ENCODE measurements around the gene RPS10.
A peak's percentile ranks its signal among the peaks of the same experiment; 100 is the strongest.

The RPS10 gene

DNA sequence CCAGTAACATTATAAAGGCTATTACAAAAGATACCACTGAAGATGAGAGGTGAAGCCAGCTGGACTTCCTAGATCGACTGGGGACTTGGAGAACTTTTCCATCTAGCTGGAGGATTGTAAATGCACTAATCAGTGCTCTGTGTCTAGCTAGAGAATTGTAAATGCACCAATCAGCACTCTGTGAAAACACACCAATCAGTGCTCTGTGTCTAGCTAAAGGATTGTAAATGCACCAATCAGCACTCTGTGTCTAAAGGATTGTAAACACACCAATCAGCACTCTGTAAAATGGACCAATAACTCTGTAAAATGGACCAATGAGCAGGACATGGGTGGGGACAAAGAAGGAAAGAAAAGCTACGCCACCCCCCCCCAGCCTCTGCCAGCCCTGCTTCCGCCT, 13.6 kb upstream of the RPS10 start:
- Histone ChIP-seq H4K8ac (ENCODE audit: low read depth, low read length) (no peak overlapping the region), H3K36me3 (replicated peaks in 1 of 2; ENCODE audit: control insufficient read depth in 2 of 2, insufficient read depth in 2 of 2, low read length in 2 of 2) (no peaks in the 10 kb centered on the region), H3K14ac (ENCODE audit: low read length) (no peak overlapping the region), H2AK5ac (ENCODE audit: low read depth, low read length) (no peak overlapping the region), H3K27ac (replicated peaks; ENCODE audit: low read length) (no peak overlapping the region), H2BK120ac (ENCODE audit: low read depth, low read length) (no peak overlapping the region), H2BK15ac (ENCODE audit: low read length) (no peak overlapping the region), H3K4ac (ENCODE audit: low read length) (no peak overlapping the region), H3K4me1 (ENCODE audit: control insufficient read depth in 2 of 2, insufficient read depth in 1 of 2, low read depth in 1 of 2, low read length in 2 of 2) (no peaks in the 10 kb centered on the region), H3K9ac (ENCODE audit: low read depth, low read length, poor library complexity) (no peak overlapping the region), H4K91ac (ENCODE audit: low read depth, low read length, poor library complexity) (no peak overlapping the region), H3K4me2 (ENCODE audit: insufficient read depth, low read length, poor library complexity, severe bottlenecking) (no peak overlapping the region), H3K79me1 (ENCODE audit: low read depth, low read length) (no peaks in the 10 kb centered on the region), H3K18ac (ENCODE audit: low read length) (no peak overlapping the region), H2BK5ac (ENCODE audit: low read length) (no peak overlapping the region), H2AFZ (ENCODE audit: low read length) (no peak overlapping the region), H3K27me3 (ENCODE audit: control insufficient read depth in 3 of 3, insufficient read depth in 3 of 3, low read depth in 1 of 3, low read length in 3 of 3) (no peaks in the 10 kb centered on the region), H3K23ac (ENCODE audit: low read depth, low read length, poor library complexity) (no peak overlapping the region), H3K4me3 (ENCODE audit: low read length in 2 of 2) (no peak overlapping the region), H3K9me3 (replicated peaks in 1 of 2; ENCODE audit: control insufficient read depth in 2 of 2, insufficient read depth in 1 of 2, low read depth in 1 of 2, low read length in 2 of 2) (peaks cover 0 to 2% of the 10 kb centered on the region in 2 donors), H2BK12ac (ENCODE audit: low read length) (no peak overlapping the region)
- no CpG with 5 or more reads among the region's 3 CpGs for WGBS, 2 donors (ENCODE audit: extremely low coverage in 2 of 2, insufficient read length in 2 of 2, insufficient replicate concordance in 1 of 2)
- DNase-seq (ENCODE audit: low spot score), result no peak

DNA sequence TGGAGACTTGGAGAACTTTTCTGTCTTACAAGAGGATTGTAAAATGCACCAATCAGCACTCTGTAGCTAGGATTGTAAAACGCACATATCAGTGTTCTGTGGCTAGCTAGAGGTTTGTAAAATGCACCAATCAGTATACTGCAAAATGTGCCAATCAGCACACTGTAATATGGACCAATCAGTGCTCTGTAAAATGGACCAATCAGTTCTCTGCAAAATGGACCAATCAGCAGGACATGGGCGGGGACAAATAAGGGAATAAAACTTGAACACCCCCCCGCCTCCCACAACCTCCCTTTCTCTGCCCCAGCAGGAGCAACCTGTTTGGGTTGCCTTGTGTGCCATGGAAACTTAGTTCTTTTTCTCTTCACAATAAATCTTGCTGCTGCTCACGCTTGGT, 12.8 kb upstream of the RPS10 start:
- H2BK120ac ChIP-seq (ENCODE audit: low read depth, low read length), result no peak overlapping the region
- no peak overlapping the region for H2AFZ ChIP-seq (ENCODE audit: low read length)
- H3K36me3 ChIP-seq (replicated peaks in 1 of 2; ENCODE audit: control insufficient read depth in 2 of 2, insufficient read depth in 2 of 2, low read length in 2 of 2), result no peaks in the 10 kb centered on the region
- H2BK15ac ChIP-seq (ENCODE audit: low read length), result no peak overlapping the region
- H4K8ac ChIP-seq (ENCODE audit: low read depth, low read length), result no peak overlapping the region
- H3K14ac ChIP-seq (ENCODE audit: low read length), result no peak overlapping the region
- H3K4me2 ChIP-seq (ENCODE audit: insufficient read depth, low read length, poor library complexity, severe bottlenecking), result no peak overlapping the region
- no peak overlapping the region for H3K4me3 ChIP-seq (ENCODE audit: low read length in 2 of 2)
- no peak overlapping the region for H3K4ac ChIP-seq (ENCODE audit: low read length)
- no peak overlapping the region for H4K91ac ChIP-seq (ENCODE audit: low read depth, low read length, poor library complexity)
- no CpG with 5 or more reads among the region's 4 CpGs for WGBS, 2 donors (ENCODE audit: extremely low coverage in 2 of 2, insufficient read length in 2 of 2, insufficient replicate concordance in 1 of 2)
- H3K9ac ChIP-seq (ENCODE audit: low read depth, low read length, poor library complexity), result no peak overlapping the region
- no peak overlapping the region for H3K18ac ChIP-seq (ENCODE audit: low read length)
- H3K79me1 ChIP-seq (ENCODE audit: low read depth, low read length), result no peaks in the 10 kb centered on the region
- H3K4me1 ChIP-seq (ENCODE audit: control insufficient read depth in 2 of 2, insufficient read depth in 1 of 2, low read depth in 1 of 2, low read length in 2 of 2), result no peaks in the 10 kb centered on the region
- H3K9me3 ChIP-seq (replicated peaks in 1 of 2; ENCODE audit: control insufficient read depth in 2 of 2, insufficient read depth in 1 of 2, low read depth in 1 of 2, low read length in 2 of 2), result peaks cover 0 to 2% of the 10 kb centered on the region in 2 donors
- H2AK5ac ChIP-seq (ENCODE audit: low read depth, low read length), result no peak overlapping the region
- H3K23ac ChIP-seq (ENCODE audit: low read depth, low read length, poor library complexity), result no peak overlapping the region
- H3K27ac ChIP-seq (replicated peaks; ENCODE audit: low read length), result no peak overlapping the region
- no peaks in the 10 kb centered on the region for H3K27me3 ChIP-seq (ENCODE audit: control insufficient read depth in 3 of 3, insufficient read depth in 3 of 3, low read depth in 1 of 3, low read length in 3 of 3)
- no peak overlapping the region for H2BK5ac ChIP-seq (ENCODE audit: low read length)
- DNase-seq (ENCODE audit: low spot score), result no peak
- no peak overlapping the region for H2BK12ac ChIP-seq (ENCODE audit: low read length)

DNA sequence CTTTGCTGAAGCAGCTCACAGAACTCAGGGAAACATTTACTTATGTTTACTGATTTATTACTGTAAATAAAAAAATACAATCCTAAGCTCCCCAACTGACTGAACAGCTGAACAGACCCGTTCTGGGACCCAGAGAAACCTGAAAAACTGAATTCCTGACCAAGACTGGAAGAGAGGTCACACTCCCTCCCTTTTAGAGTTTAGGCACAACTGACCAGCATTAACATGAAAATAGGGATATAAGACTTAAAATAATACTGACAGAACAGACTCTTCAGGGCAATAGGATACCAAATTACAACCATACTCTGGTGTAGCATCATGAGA, 11.7 kb upstream of the RPS10 start:
- DNase-seq (ENCODE audit: low spot score), result no peak
- no peak overlapping the region for H2AK5ac ChIP-seq (ENCODE audit: low read depth, low read length)
- no peak overlapping the region for H2AFZ ChIP-seq (ENCODE audit: low read length)
- no peak overlapping the region for H2BK120ac ChIP-seq (ENCODE audit: low read depth, low read length)
- H2BK12ac ChIP-seq (ENCODE audit: low read length), result no peak overlapping the region
- no peak overlapping the region for H2BK15ac ChIP-seq (ENCODE audit: low read length)
- no peak overlapping the region for H3K23ac ChIP-seq (ENCODE audit: low read depth, low read length, poor library complexity)
- no peak overlapping the region for H3K4me3 ChIP-seq (ENCODE audit: low read length in 2 of 2)
- peaks cover 0 to 2% of the 10 kb centered on the region in 2 donors for H3K9me3 ChIP-seq (replicated peaks in 1 of 2; ENCODE audit: control insufficient read depth in 2 of 2, insufficient read depth in 1 of 2, low read depth in 1 of 2, low read length in 2 of 2)
- no peak overlapping the region for H3K14ac ChIP-seq (ENCODE audit: low read length)
- no peak overlapping the region for H2BK5ac ChIP-seq (ENCODE audit: low read length)
- no peak overlapping the region for H4K91ac ChIP-seq (ENCODE audit: low read depth, low read length, poor library complexity)
- H3K18ac ChIP-seq (ENCODE audit: low read length), result no peak overlapping the region
- no peaks in the 10 kb centered on the region for H3K27me3 ChIP-seq (ENCODE audit: control insufficient read depth in 3 of 3, insufficient read depth in 3 of 3, low read depth in 1 of 3, low read length in 3 of 3)
- H3K79me1 ChIP-seq (ENCODE audit: low read depth, low read length), result no peaks in the 10 kb centered on the region
- no peak overlapping the region for H3K4me2 ChIP-seq (ENCODE audit: insufficient read depth, low read length, poor library complexity, severe bottlenecking)
- H3K9ac ChIP-seq (ENCODE audit: low read depth, low read length, poor library complexity), result no peak overlapping the region
- no peak overlapping the region for H3K27ac ChIP-seq (replicated peaks; ENCODE audit: low read length)
- no peak overlapping the region for H4K8ac ChIP-seq (ENCODE audit: low read depth, low read length)
- no peaks in the 10 kb centered on the region for H3K4me1 ChIP-seq (ENCODE audit: control insufficient read depth in 2 of 2, insufficient read depth in 1 of 2, low read depth in 1 of 2, low read length in 2 of 2)
- H3K36me3 ChIP-seq (replicated peaks in 1 of 2; ENCODE audit: control insufficient read depth in 2 of 2, insufficient read depth in 2 of 2, low read length in 2 of 2), result no peaks in the 10 kb centered on the region
- WGBS, 2 donors (ENCODE audit: extremely low coverage in 2 of 2, insufficient read length in 2 of 2, insufficient replicate concordance in 1 of 2), result no CpG with 5 or more reads among the region's 1 CpG
- no peak overlapping the region for H3K4ac ChIP-seq (ENCODE audit: low read length)

DNA sequence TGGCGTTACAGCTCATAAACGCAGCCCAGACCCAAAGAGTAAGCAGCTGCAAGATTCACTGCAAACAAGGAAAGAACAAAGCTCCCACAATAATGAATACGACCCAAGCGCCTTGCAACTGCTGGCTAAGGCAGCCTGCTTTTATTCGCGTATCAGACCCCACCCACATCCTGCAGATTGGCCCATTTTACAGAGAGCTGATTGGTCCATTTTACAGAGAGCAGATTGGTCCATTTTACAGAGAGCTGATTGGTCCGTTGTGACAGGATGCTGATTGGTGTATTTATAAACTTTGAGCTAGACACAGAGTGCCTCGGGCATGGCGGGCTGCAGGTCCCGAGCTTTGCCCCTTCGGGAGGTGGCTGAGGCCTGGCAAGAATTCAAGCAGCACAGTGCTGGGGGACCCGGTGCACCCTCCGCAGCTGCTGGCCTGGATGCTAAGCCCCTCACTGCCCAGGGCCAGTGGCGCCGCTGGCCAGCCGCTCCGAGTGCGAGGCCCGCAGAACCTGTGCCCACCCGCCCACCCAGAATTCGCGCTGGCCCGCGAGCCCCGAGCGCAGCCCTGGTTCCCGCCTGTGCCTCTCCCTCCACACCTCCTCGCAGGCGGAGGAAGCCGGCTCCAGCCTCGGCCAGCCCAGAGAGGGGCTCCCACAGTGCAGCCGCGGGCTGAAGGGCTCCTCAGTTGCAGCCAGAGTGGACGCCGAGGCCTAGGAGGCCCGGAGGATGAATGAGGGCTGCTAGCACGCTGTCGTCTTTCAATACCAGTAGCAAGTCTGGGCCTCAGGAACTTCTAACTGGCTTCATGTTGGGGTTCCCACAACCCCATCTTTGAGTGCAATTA, 11.2 kb upstream of the RPS10 start:
- no peak overlapping the region for H4K91ac ChIP-seq (ENCODE audit: low read depth, low read length, poor library complexity)
- no peaks in the 10 kb centered on the region for H3K79me1 ChIP-seq (ENCODE audit: low read depth, low read length)
- no peak overlapping the region for H3K23ac ChIP-seq (ENCODE audit: low read depth, low read length, poor library complexity)
- H3K4me3 ChIP-seq (ENCODE audit: low read length in 2 of 2), result peak overlapping the region in 1 of 2 donors; percentile 51
- H3K4ac ChIP-seq (ENCODE audit: low read length), result no peak overlapping the region
- no peak overlapping the region for H4K8ac ChIP-seq (ENCODE audit: low read depth, low read length)
- no peak for DNase-seq (ENCODE audit: low spot score)
- H2BK12ac ChIP-seq (ENCODE audit: low read length), result no peak overlapping the region
- no peak overlapping the region for H2BK5ac ChIP-seq (ENCODE audit: low read length)
- no peak overlapping the region for H3K9ac ChIP-seq (ENCODE audit: low read depth, low read length, poor library complexity)
- no peaks in the 10 kb centered on the region for H3K27me3 ChIP-seq (ENCODE audit: control insufficient read depth in 3 of 3, insufficient read depth in 3 of 3, low read depth in 1 of 3, low read length in 3 of 3)
- peaks cover 0 to 2% of the 10 kb centered on the region in 2 donors for H3K9me3 ChIP-seq (replicated peaks in 1 of 2; ENCODE audit: control insufficient read depth in 2 of 2, insufficient read depth in 1 of 2, low read depth in 1 of 2, low read length in 2 of 2)
- H2AK5ac ChIP-seq (ENCODE audit: low read depth, low read length), result no peak overlapping the region
- H2AFZ ChIP-seq (ENCODE audit: low read length), result no peak overlapping the region
- H2BK120ac ChIP-seq (ENCODE audit: low read depth, low read length), result no peak overlapping the region
- H3K27ac ChIP-seq (replicated peaks; ENCODE audit: low read length), result no peak overlapping the region
- no peak overlapping the region for H2BK15ac ChIP-seq (ENCODE audit: low read length)
- H3K36me3 ChIP-seq (replicated peaks in 1 of 2; ENCODE audit: control insufficient read depth in 2 of 2, insufficient read depth in 2 of 2, low read length in 2 of 2), result no peaks in the 10 kb centered on the region
- H3K14ac ChIP-seq (ENCODE audit: low read length), result no peak overlapping the region
- no peaks in the 10 kb centered on the region for H3K4me1 ChIP-seq (ENCODE audit: control insufficient read depth in 2 of 2, insufficient read depth in 1 of 2, low read depth in 1 of 2, low read length in 2 of 2)
- H3K4me2 ChIP-seq (ENCODE audit: insufficient read depth, low read length, poor library complexity, severe bottlenecking), result no peak overlapping the region
- no peak overlapping the region for H3K18ac ChIP-seq (ENCODE audit: low read length)
- whole genome bisulfite sequencing, 2 donors (ENCODE audit: extremely low coverage in 2 of 2, insufficient read length in 2 of 2, insufficient replicate concordance in 1 of 2), result no CpG with 5 or more reads among the region's 38 CpGs

All from neuronal stem cell (in vitro differentiated cells).